T-helper 22 cell (primary cell): ENCODE measurements around the gene LTBP1.

Source experiments
- DNase-seq: peaks from one replicate; pipeline ENCODE4 v3.0.0-alpha.2; 2020; ENCODE audit warnings: low read depth

LTBP1 gene

GRCh38 chr2:33115196-33115595 lies 168.4 kb downstream of the LTBP1 start:
- DNase-seq: no peak

GRCh38 chr2:33115728-33116127 lies 169.0 kb downstream of the LTBP1 start:
- DNase-seq: no peak

- DNase-seq: no peak
Measured at GRCh38 chr2:33116799-33117198, 170.0 kb downstream of the LTBP1 start.

- DNase-seq: no peak
Measured at GRCh38 chr2:33118651-33119050, 171.9 kb downstream of the LTBP1 start.

GRCh38 chr2:33121416-33121815 lies 174.7 kb downstream of the LTBP1 start:
- no peak for DNase-seq

- no peak for DNase-seq
Measured at GRCh38 chr2:33121925-33122324, 175.2 kb downstream of the LTBP1 start.

- no peak for DNase-seq
Measured at GRCh38 chr2:33122726-33123125, 176.0 kb downstream of the LTBP1 start.

GRCh38 chr2:33123216-33123615 lies 176.5 kb downstream of the LTBP1 start:
- no peak for DNase-seq

- no peak for DNase-seq
Measured at GRCh38 chr2:33126552-33126951, 179.8 kb downstream of the LTBP1 start.

- DNase-seq: no peak
Measured at GRCh38 chr2:33126958-33127357, 180.2 kb downstream of the LTBP1 start.

- DNase-seq: no peak
Measured at GRCh38 chr2:33129263-33130053, 182.7 kb downstream of the LTBP1 start.

- no peak for DNase-seq
Measured at GRCh38 chr2:33130054-33130447, 183.3 kb downstream of the LTBP1 start.

GRCh38 chr2:33130544-33130943 lies 183.8 kb downstream of the LTBP1 start:
- DNase-seq: no peak

- DNase-seq: no peak
Measured at GRCh38 chr2:33131111-33131510, 184.4 kb downstream of the LTBP1 start.

- DNase-seq: no peak
Measured at GRCh38 chr2:33131749-33132148, 185.0 kb downstream of the LTBP1 start.

GRCh38 chr2:33133454-33133952 lies 186.8 kb downstream of the LTBP1 start:
- no peak for DNase-seq

GRCh38 chr2:33134086-33134771 lies 187.5 kb downstream of the LTBP1 start:
- no peak for DNase-seq

GRCh38 chr2:33134791-33135560 lies 188.2 kb downstream of the LTBP1 start:
- DNase-seq: no peak

- DNase-seq: no peak
Measured at GRCh38 chr2:33135645-33136044, 188.9 kb downstream of the LTBP1 start.

GRCh38 chr2:33136056-33136455 lies 189.3 kb downstream of the LTBP1 start:
- no peak for DNase-seq

GRCh38 chr2:33136566-33136965 lies 189.8 kb downstream of the LTBP1 start:
- no peak for DNase-seq

GRCh38 chr2:33137331-33137730 lies 190.6 kb downstream of the LTBP1 start:
- DNase-seq: no peak

GRCh38 chr2:33139949-33140348 lies 193.2 kb downstream of the LTBP1 start:
- no peak for DNase-seq
